Left renal pelvis (tissue), 4 donors: ENCODE data around the gene SORT1. TPM values are rescaled to one million over a fixed set of nuclear protein-coding genes. Genes with fewer than 3 reads are reported as not detected.
"Not testable (repeated sequence)": the region's sequence is repeated elsewhere in the genome, so short reads cannot be mapped to it uniquely, and the experiment has no call there.

Source experiments
- DNase-seq, 4 donors: peaks; one replicate each; pipeline ENCODE4 v3.0.0-alpha.2; 2013; ENCODE audit warnings: low read depth in 4 of 4, low spot score in 3 of 4
- polyA plus RNA-seq, 4 donors: library from polyadenylated mRNA; unstranded; fragments of 120-200 nt; gene quantifications; one replicate each; pipeline ENCODE4 v1.2.1, GENCODE V29; 2013; ENCODE audit not compliant: insufficient read length in 4 of 4

SORT1 gene
- 10 to 100 TPM; 25.7 to 63.4 (median 58.9) TPM for polyA plus RNA-seq

- DNase-seq = peak; percentile 69 to 82 (median 74)
These were observed at the start of gene SORT1 for GRCh38 chr1:109397581-109398342. SORT1 (minus strand) TSS chr1:109397918; CDS start chr1:109397892, 26 bp downstream.

GRCh38 chr1:109445949-109446695, 48.4 kb upstream of the SORT1 start:
- not testable (repeated sequence) for DNase-seq

GRCh38 chr1:109444346-109444745, 46.6 kb upstream of the SORT1 start:
- DNase-seq = no peak

- no peak for DNase-seq
These were observed 45.8 kb upstream of the SORT1 start for GRCh38 chr1:109443476-109443875.

- DNase-seq = no peak
These were observed 43.4 kb upstream of the SORT1 start for GRCh38 chr1:109441069-109441468.

GRCh38 chr1:109438798-109439297, 41.1 kb upstream of the SORT1 start:
- no peak for DNase-seq

- no peak for DNase-seq
These were observed 36.8 kb upstream of the SORT1 start for GRCh38 chr1:109434484-109434883.

- no peak for DNase-seq
These were observed 35.6 kb upstream of the SORT1 start for GRCh38 chr1:109433322-109433721.

- no peak for DNase-seq
These were observed 34.6 kb upstream of the SORT1 start for GRCh38 chr1:109432336-109432735.

GRCh38 chr1:109427171-109427467, 29.4 kb upstream of the SORT1 start:
- no peak for DNase-seq

- peak; percentile 93 to 96 (median 94) for DNase-seq
These were observed 28.8 kb upstream of the SORT1 start, which contains the start of gene PSMA5 for GRCh38 chr1:109426281-109427170. PSMA5 (minus strand) TSS chr1:109426448; CDS start chr1:109426330, 118 bp downstream.

GRCh38 chr1:109425391-109426280, 27.9 kb upstream of the SORT1 start:
- DNase-seq = peak in 1 of 4 donors; percentile 20

GRCh38 chr1:109423498-109423897, 25.8 kb upstream of the SORT1 start:
- DNase-seq = no peak

GRCh38 chr1:109412551-109412950, 14.8 kb upstream of the SORT1 start:
- DNase-seq = no peak

GRCh38 chr1:109404838-109405237, 7.1 kb upstream of the SORT1 start:
- DNase-seq = no peak

GRCh38 chr1:109402025-109402424, 4.3 kb upstream of the SORT1 start:
- DNase-seq = no peak

- no peak for DNase-seq
These were observed 2.4 kb upstream of the SORT1 start for GRCh38 chr1:109400035-109400655.

- peak in 2 of 4 donors; percentile 48 to 69 for DNase-seq
These were observed 1.7 kb upstream of the SORT1 start for GRCh38 chr1:109399326-109399957.
